DMS114 treated with DMSO at 0.1 percent for 48 hours (cell line): ENCODE measurements around the gene ZNF135.

ENCODE experiments used
- DNase-seq: peaks from one replicate; lab custom pipeline; 2025; ENCODE audit not compliant: unreplicated experiment; lab: John Stamatoyannopoulos, UW

Gene ZNF135

GRCh38 chr19:58089846-58090245 lies 30.8 kb downstream of the ZNF135 start:
- DNase-seq = no peak

GRCh38 chr19:58091251-58091995 lies 32.3 kb downstream of the ZNF135 start:
- DNase-seq = no peak

GRCh38 chr19:58093071-58093470 lies 34.0 kb downstream of the ZNF135 start:
- no peak for DNase-seq

- no peak for DNase-seq
Measured at GRCh38 chr19:58095328-58095727, 36.2 kb downstream of the ZNF135 start.

GRCh38 chr19:58096884-58097283 lies 37.8 kb downstream of the ZNF135 start:
- DNase-seq = no peak

- DNase-seq = no peak
Measured at GRCh38 chr19:58097349-58097748, 38.3 kb downstream of the ZNF135 start.

GRCh38 chr19:58097781-58098681 lies 38.9 kb downstream of the ZNF135 start, which contains the start of gene ZSCAN18:
TSS of gene ZSCAN18 (minus strand) at chr19:58098231. CDS start at chr19:58090267, 7,964 bp downstream.
- DNase-seq = peak; percentile 94

- DNase-seq = no peak
Measured at GRCh38 chr19:58098682-58098998, 39.6 kb downstream of the ZNF135 start.

GRCh38 chr19:58107778-58108545 lies 48.9 kb downstream of the ZNF135 start:
- DNase-seq = no peak

- DNase-seq = no peak
Measured at GRCh38 chr19:58108546-58108817, 49.4 kb downstream of the ZNF135 start.

GRCh38 chr19:58117841-58118575 lies 58.9 kb downstream of the ZNF135 start:
- DNase-seq = no peak

GRCh38 chr19:58118979-58119733 lies 60.1 kb downstream of the ZNF135 start:
- DNase-seq = no peak
